Suppressor macrophage treated with lipopolysaccharide for 1 hour (primary cell): ENCODE results near the gene ULK4.
"Not testable (repeated sequence)": the region's sequence is repeated elsewhere in the genome, so short reads cannot be mapped to it uniquely, and the experiment has no call there.

Experiments used
- DNase-seq, 3 donors: peaks; one replicate each; pipeline ENCODE4 v3.0.0-alpha.2; 2020 to 2022

ULK4 gene

GRCh38 chr3:41961751-41962679 lies at the start of gene ULK4:
TSS of gene ULK4 (minus strand) at chr3:41962103. CDS start at chr3:41954759, 7,344 bp downstream.
- DNase-seq = peak; percentile 98 to 99 (median 99)

- DNase-seq = no peak
Observed at GRCh38 chr3:42010530-42010929, 48.6 kb upstream of the ULK4 start.

- DNase-seq = no peak
Observed at GRCh38 chr3:42009456-42009855, 47.6 kb upstream of the ULK4 start.

- no peak for DNase-seq
Observed at GRCh38 chr3:42007785-42008184, 45.9 kb upstream of the ULK4 start.

GRCh38 chr3:42005401-42005800 lies 43.5 kb upstream of the ULK4 start:
- DNase-seq = no peak

GRCh38 chr3:42002790-42003189 lies 40.9 kb upstream of the ULK4 start:
- DNase-seq = no peak

- DNase-seq = no peak
Observed at GRCh38 chr3:42001777-42002176, 39.9 kb upstream of the ULK4 start.

- no peak for DNase-seq
Observed at GRCh38 chr3:41999909-42000308, 38.0 kb upstream of the ULK4 start.

- DNase-seq = peak; percentile 37 to 41 (median 40)
Observed at GRCh38 chr3:41997702-41998550, 36.0 kb upstream of the ULK4 start.

- DNase-seq = no peak
Observed at GRCh38 chr3:41991437-41991836, 29.5 kb upstream of the ULK4 start.

- no peak for DNase-seq
Observed at GRCh38 chr3:41989518-41989917, 27.6 kb upstream of the ULK4 start.

GRCh38 chr3:41987627-41988026 lies 25.7 kb upstream of the ULK4 start:
- DNase-seq = no peak

- DNase-seq = no peak
Observed at GRCh38 chr3:41986561-41986960, 24.7 kb upstream of the ULK4 start.

- DNase-seq = no peak
Observed at GRCh38 chr3:41985018-41985417, 23.1 kb upstream of the ULK4 start.

- DNase-seq = not testable (repeated sequence)
Observed at GRCh38 chr3:41983091-41983490, 21.2 kb upstream of the ULK4 start.

- DNase-seq = peak in 1 of 3 donors; percentile 6
Observed at GRCh38 chr3:41977401-41977800, 15.5 kb upstream of the ULK4 start.

- no peak for DNase-seq
Observed at GRCh38 chr3:41975416-41976103, 13.7 kb upstream of the ULK4 start.

GRCh38 chr3:41974223-41974622 lies 12.3 kb upstream of the ULK4 start:
- peak in 2 of 3 donors; percentile 35 to 41 for DNase-seq

GRCh38 chr3:41972802-41973201 lies 10.9 kb upstream of the ULK4 start:
- DNase-seq = no peak

- no peak for DNase-seq
Observed at GRCh38 chr3:41966206-41966605, 4.3 kb upstream of the ULK4 start.

- no peak for DNase-seq
Observed at GRCh38 chr3:41963823-41964222, 1.9 kb upstream of the ULK4 start.

- peak; percentile 63 to 75 (median 75) for DNase-seq
Observed at GRCh38 chr3:41960826-41961750, 815 bp downstream of the ULK4 start.
